Lung microvascular endothelial cell (primary cell): ENCODE data around the gene PLCB3. TPM values are rescaled to one million over a fixed set of nuclear protein-coding genes. Genes with fewer than 3 reads are reported as not detected.

Experiments
- DNase-seq, 2 donors: peaks; one replicate each; pipeline versions ENCODE4 v3.0.0 to v3.0.0-alpha.2; 2010; ENCODE audit warnings: low read depth in 2 of 2
- total RNA-seq: library from RNA; depleted of rRNA; stranded (reverse); fragments of >200 nt; gene quantifications from 2 replicates; pipeline ENCODE4 v1.2.1, GENCODE V29; 2014

PLCB3 gene
- total RNA-seq = 14.3 and 14.4 TPM in 2 replicates

DNA sequence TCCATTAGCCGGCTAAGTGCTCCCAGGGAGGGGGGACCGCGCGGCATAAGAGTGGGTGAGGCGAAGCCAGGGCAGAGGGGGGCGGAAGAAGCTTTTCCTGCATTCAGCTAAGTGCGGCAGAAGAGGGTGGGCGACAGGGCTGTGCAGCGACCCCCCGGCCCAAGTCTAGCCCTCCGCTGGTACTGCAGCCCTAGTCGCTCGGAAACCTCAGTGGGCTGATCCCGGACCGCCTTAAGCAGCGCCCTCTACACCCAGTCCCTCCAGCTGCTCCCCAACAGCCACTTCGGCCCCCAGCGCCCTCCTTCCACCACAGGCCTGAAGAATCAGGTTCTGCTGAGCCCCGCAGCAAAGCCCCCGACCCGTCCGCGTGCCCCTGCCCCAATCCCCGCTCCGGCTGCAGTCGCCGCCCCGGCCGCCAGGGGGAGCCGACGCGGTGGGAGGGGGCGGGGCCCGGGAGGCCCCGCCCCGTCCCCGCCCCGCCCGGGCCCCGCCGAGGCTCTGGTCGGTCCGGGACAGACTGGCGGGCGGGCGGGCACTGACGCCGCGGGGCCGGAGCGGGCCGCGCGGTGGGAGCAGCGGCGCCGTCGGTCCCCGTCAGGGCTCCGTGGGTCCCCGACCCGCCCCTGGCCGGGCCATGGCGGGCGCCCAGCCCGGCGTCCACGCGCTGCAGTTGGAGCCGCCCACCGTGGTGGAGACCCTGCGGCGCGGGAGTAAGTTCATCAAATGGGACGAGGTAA is at the start of gene PLCB3:
Gene PLCB3 (plus strand): TSS at position 515 of the 737 bp plus-strand sequence. CDS start 120 bp downstream, at position 635.
- DNase-seq = peak; percentile 53 to 64

DNA sequence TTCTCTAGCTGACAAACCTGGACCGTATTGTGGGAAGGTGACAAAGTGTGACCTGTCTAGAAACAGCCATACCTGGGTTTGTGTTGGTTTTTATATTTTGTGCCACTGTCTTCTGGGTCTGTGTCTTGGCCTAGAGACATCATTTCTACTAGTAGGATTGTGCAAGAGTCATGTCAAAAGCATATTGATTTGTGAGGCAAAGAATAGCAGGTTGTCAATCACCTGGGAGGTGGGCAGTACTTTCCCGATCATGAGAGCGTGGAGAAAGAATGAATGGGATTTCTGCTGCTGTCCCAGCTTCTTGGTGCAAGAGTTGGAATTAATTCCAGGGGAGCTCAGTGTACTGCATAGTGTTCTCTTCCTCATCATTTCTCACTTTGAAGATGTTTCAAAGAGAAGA is 49.8 kb upstream of the PLCB3 start:
- DNase-seq = no peak

DNA sequence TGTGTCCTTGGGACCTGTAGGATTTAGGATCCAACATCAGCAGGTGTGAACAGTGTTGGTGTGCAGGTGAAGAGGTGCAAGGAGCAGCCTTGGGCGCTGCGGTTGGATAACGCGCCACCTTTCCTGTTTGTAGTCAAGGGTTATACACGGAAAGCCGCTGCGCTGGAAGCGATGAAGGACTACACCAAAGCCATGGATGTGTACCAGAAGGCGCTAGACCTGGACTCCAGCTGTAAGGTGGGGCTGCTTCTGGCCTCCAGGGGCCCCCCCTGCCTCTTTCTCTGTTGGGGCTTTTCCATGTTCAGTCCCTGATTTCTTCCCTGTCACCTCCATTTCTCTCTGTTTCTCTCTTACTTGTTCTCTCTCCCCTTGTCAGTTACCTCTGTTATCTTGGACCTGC is 48.3 kb upstream of the PLCB3 start:
- DNase-seq = no peak

DNA sequence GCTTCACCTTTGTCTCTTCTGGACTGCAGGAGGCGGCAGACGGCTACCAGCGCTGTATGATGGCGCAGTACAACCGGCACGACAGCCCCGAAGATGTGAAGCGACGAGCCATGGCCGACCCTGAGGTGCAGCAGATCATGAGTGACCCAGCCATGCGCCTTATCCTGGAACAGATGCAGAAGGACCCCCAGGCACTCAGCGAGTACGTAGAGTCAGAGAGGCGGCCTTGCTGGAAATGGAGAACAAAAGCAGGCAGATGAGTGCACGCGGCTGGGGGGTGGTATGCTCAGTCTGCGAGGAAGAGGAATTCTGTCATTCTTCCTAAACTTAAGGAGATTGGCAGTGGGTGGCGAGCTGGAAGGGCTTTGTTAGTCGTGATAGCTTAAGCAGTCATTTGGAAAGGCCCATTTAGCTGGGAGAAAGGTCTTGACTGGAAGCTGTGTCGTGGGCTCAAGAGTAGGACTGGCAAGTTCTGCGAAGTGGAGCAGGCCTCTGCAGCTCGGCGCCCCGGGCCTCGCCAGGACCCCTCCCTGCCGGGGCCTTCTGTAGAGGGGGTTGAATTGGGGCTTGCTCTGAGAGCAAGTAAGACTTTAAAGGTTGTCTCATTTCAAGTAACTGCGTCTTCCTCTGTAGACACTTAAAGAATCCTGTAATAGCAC is 47.8 kb upstream of the PLCB3 start:
- DNase-seq = no peak

DNA sequence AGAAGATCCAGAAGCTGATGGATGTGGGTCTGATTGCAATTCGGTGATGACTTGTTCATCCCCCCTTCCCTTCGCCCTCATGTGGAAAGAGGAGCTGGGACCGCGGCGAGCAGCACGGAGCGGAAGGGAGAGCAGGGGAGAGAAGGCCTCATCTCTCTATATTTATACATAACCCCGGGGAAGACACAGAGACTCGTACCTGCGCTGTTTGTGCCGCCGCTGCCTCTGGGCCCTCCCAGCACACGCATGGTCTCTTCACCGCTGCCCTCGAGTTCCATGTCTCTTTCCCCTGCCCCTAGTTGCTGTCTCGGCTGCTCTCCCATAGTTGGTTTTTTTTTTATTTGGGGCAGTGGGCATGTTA is 47.3 kb upstream of the PLCB3 start:
- DNase-seq = no peak

DNA sequence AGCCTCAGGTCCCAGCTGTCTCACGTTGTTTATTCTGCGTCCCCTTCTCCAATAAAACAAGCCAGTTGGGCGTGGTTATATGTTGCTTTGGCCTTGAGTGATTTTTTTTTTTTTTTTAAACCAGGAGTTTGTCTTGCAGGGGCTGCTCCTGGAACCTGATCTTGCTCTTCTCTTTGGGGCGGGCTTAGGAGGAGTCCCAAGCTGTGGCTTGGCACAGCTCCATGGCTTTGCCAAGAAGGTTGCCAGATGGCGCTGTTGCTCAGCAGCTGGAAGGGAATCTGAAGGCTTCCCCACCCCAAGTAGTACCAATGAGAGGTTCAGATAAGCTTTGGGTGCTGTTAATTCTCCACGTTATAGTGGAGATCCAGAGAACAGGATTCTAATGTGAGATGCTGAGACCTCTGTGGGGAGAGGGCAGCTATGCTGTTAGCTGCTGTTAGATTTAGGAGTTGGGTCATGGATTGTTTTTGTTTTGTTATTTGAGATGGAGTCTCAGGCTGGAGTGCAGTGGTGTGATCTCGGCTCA is 46.8 kb upstream of the PLCB3 start:
- DNase-seq = peak; percentile 87 to 95

DNA sequence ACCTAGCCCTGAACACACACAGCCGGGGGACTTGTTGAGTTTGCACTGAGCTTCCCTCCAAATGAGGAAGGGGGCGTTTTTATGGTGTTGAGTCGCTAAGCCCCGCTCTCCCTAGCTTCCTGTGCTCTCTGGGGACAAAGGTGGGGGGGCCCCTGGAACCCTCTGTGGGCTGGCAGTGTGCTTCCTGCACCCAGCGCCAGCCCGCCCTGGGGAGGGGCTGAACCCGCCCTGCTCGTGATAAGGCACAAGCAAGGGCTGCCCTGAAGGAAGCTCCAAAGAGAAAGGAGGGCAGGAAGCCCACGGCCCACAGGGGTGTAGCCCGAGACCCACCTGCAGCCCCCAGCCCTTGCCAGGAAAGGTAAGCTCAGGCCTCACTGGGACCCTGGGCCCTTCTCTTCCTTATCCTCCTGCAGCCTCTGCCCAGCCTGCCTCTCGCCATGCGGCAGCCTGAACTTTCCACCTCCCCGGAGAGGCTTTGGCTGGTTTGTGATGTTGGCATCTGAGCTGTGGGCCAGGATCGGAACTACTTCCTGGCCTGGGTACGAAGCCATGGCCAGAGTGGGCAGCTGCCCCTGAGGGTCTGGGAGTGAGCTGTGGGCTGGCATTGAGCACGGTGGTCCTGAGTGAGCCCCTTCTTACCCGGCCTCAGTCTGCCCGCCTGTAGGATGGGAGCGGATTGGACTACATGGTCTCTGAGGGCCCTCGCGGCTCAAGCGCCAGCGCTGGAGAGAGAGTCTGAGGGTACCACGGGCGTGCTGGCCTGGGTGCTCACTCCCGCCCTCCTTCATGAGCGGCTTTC is 44.7 kb upstream of the PLCB3 start, which contains the start of gene FERMT3:
Gene FERMT3 (plus strand): TSS at position 265 of the 799 bp plus-strand sequence. CDS start 644 bp downstream, outside the sequence.
- DNase-seq = peak in 1 of 2 donors; percentile 38

DNA sequence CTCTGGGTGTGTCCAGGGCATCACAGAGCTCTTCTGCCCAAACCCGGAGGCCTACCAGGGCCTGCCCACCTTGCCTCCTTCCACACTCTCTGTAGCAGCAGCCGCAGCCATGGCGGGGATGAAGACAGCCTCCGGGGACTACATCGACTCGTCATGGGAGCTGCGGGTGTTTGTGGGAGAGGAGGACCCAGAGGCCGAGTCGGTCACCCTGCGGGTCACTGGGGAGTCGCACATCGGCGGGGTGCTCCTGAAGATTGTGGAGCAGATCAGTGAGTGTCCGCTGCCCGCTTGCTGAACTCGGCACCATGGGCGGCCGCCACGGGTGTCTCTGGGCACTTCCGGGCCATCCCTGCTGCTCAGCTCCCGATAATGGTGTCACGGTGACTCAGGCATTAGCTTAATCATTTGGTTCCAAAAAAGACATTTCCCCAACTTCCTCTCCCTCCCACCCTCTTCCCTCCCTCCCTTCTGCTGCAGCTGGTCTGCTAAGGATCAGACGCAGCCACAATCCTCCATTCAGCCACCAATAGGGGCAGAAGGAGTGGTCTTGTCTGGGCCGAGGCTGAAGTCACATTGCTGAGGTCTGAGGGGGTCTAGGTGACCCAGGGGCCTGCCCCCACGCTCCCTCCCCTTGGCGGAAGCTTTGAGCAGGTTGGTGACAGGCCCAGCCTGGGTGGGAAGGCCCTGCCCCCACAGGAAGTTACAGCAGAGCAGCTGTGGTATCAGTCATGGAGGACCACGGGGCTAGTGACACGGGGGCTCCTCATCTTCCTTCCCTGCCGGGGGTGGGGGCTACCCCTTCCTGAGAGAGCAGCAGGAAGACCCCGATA is 43.9 kb upstream of the PLCB3 start:
- DNase-seq = peak; percentile 76 to 84

DNA sequence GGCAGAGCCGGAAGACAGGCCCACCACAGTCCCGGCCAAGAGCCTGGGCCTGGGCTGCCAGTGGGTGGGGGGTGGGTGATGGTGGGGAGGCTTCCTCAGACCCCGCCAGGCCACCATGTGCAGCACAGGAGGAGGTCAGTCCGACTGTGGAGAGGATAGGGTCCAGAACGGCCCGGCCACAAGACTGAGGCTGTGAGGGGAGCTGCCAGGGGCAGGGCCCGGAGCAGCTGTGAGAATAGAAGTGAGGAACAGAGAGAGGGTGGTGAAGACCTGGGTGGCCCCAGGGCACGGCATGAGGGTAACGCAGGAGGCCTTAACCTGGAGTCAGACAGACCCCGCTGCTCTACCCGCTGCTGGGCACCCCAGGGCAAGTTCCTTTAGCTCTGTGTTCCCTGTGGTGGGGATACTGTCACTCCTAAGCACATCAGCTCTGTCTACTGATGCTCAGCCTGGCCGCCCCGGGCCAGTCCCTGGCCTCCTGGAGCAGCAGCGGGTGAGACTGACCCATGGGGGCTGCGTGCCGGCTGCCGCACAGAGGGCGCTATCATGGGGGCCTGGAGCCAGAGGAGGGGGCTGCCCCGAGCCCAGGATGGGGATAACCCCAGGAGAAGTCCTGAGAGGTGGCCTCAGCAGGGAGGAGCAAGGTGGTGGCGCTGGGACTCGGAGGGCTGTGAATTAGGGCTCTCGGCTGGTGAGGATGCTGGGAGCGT is 43.1 kb upstream of the PLCB3 start:
- DNase-seq = no peak

DNA sequence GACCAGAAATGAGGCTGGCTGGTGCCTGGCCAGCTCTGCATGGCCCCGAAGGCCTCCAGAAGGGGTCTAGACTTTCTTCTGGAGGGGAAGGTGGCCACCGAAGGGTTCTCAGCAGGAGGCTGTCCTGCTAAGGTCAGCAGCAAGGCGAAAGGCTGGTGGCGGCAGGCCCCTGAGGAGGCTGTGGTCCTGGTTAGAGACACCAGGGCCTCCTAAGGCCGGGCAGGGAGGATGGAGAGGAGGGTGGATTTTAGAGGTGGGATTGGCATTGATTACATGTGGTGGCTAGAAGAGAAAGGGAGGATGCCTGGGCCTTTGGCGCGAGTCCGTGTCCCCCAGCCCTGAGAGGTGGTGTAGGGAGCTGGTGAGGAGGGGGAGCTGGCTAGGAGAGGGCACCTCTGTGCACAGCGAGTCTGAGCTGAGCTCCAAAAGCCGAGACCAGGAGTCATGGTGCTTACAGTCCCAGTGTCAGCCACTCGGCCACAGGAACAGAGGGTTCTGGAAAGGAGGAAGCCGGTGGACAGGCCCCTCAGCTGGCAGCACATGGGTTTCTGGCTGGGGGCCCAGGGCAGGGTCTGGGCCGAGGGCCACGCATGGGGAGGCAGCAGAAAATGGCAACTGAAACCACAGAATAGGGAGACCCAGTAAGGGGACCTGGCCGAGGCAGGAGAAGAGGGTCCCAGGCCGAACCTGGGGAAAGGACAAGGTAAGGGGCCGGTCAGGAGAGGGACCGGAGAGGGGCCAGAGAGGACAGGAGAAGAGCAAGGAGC is 42.4 kb upstream of the PLCB3 start:
- DNase-seq = no peak

DNA sequence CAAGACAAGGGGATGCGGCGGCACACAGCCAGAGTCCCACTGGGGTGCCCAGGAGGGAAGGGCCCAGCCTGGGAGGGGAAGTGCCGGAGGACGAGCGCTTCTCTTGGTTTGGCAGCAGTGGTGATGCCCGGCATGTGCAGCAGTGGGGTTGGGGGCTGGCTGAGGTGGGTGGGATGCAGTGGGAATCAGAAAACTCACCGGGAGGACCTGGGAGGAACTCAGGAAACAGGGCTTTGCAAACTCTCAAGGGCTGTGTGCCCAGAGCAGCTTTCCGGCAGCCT is 41.8 kb upstream of the PLCB3 start:
- no peak for DNase-seq

DNA sequence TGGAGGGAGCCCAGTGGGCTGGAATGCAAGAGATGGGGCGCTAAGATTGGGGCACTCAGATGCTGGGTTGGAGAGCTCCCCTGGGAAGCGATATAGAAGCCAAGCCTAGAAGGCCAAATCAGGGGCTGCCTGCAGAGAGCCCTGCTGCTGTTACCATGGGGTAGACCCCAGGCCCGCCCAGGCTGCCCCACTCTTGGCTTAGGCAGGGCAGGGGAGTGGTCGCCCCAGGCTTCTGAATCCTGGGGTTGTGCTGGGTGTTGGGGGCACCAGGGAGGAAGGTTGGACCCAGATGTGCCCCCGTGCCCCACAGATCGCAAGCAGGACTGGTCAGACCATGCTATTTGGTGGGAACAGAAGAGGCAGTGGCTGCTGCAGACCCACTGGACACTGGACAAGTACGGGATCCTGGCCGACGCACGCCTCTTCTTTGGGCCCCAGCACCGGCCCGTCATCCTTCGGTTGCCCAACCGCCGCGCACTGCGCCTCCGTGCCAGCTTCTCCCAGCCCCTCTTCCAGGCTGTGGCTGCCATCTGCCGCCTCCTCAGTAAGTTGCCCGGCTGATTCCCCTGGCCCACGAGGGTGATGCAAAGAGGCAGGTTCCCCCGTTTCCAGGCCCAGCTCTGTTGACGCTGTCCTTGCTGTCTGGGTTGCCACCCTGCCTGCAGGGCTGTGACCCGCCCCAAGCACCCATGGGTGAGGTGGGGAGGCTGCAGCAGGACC is 40.9 kb upstream of the PLCB3 start:
- no peak for DNase-seq

DNA sequence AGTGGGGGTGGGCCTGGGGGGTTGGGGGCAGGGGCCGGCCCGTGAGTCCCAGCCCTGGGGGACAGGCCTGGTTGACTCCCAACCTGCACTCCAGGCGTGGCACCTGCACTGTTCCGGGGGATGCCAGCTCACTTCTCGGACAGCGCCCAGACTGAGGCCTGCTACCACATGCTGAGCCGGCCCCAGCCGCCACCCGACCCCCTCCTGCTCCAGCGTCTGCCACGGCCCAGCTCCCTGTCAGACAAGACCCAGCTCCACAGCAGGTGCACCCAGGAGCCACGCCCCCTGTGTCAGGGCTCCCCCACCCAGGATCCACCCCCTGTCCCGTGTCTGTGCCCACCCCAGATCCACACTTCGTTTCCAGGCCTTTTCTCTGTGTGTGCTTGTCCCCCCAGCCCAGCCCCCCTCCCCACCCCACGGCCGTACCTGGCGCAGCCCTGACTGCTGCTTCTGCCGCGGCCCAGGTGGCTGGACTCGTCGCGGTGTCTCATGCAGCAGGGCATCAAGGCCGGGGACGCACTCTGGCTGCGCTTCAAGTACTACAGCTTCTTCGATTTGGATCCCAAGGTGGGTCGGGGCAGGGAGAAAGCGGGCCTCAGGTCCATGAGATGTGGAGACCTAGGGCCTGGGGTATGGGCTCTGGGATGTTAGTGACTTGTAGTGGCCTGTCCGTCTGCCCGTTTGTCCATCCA is 40.0 kb upstream of the PLCB3 start:
- no peak for DNase-seq

DNA sequence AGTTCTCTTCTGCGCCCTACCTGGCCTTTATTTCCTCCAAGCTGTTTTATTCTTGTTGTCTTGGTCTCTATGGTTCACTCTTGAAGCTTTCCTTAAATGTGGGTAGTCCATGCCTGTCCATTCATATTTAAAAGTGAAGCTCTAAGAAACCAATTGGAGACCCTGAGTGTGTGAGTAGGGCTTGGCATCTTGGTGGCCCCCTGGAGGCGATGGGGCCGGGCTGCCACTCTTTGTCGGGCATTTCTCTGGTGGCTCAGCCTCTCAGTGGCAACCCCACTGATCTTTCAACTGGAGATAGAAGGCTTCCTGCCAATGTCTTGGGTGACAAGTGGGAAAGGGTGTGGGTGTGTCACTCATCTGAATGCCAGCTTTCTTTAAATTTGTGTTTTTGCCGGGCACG is 34.5 kb upstream of the PLCB3 start:
- no peak for DNase-seq

DNA sequence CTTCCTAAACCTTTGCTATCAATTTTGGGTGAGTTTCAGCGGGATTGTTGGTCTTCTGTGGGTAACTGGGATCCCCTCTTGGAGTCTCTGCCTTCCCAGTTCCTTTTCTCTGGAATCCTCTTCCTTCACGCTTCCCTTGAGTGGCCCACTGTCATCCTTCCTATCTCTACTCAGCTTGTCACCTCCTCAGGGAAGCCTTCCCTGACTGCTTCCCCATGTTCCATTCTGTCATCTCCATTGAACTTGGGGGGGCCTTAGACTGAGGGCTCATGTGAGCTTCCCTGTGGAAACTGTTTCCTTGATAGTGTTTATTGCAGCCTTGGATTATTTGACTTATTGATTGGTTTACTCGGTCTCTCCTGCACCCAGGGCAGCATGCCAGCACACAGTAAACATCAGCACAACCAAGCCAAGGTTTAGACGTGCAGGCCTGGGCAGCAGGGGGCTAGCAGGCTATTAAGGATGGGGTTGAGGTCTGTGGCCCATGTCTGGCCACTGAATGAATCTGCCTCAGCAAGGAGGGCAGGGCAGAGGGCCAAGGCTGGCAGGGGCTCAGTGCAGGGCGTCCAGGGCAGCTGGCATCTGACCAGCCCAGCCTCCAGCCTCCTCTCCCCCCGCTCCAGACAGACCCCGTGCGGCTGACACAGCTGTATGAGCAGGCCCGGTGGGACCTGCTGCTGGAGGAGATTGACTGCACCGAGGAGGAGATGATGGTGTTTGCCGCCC is 32.5 kb upstream of the PLCB3 start:
- no peak for DNase-seq

DNA sequence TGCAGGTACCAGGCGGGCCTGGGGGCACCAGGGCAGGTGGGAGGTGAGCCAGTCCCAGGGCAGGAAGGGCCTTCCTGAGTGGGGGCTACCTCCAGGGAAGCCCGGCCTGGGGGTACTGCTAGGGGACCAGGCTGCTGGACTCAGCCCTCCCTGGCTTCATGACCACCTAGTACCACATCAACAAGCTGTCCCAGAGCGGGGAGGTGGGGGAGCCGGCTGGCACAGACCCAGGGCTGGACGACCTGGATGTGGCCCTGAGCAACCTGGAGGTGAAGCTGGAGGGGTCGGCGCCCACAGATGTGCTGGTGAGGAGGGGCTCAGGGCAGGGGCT is 32.0 kb upstream of the PLCB3 start:
- DNase-seq = no peak

DNA sequence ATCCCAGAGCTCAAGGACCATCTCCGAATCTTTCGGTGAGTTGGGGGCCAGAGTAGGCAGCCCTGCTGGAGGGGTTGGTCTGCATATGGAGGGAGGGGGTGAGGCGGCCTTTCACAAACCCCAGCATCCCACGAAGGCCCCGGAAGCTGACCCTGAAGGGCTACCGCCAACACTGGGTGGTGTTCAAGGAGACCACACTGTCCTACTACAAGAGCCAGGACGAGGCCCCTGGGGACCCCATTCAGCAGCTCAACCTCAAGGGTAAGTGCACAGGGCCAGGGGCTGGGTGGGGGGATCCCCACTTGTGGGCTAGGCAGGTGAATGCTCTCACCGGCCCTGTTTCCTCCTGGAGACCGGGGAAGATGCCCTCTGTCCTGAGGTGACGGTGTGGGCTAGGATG is 31.6 kb upstream of the PLCB3 start:
- no peak for DNase-seq

DNA sequence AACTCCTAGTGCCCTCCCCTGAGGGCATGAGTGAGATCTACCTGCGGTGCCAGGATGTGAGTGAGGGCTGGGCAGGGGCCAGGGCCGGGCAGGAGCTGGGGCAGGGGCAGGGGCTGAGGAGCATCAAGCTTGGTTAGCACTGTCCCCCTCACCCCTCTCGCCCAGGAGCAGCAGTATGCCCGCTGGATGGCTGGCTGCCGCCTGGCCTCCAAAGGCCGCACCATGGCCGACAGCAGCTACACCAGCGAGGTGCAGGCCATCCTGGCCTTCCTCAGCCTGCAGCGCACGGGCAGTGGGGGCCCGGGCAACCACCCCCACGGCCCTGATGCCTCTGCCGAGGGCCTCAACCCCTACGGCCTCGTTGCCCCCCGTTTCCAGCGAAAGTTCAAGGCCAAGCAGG is 31.1 kb upstream of the PLCB3 start:
- no peak for DNase-seq
